ELR (cell line): Measurements from ENCODE around the gene ITGAX.
"Not testable (repeated sequence)": the region's sequence is repeated elsewhere in the genome, so short reads cannot be mapped to it uniquely, and the experiment has no call there.

ENCODE experiments used
- DNase-seq: peaks from one replicate; pipeline ENCODE4 v3.0.0-alpha.2; 2015; ENCODE audit warnings: low read depth

The ITGAX gene

GRCh38 chr16:31354394-31355291 is at the start of gene ITGAX:
Gene ITGAX, plus strand, starts transcription at chr16:31355176. Its CDS starts 79 bp downstream, at chr16:31355255.
- peak; percentile 65 for DNase-seq

GRCh38 chr16:31305219-31305618 is 49.8 kb upstream of the ITGAX start:
- DNase-seq: no peak

GRCh38 chr16:31308381-31308780 is 46.6 kb upstream of the ITGAX start:
- DNase-seq: not testable (repeated sequence)

- no peak for DNase-seq
These were observed 32.5 kb upstream of the ITGAX start for GRCh38 chr16:31322500-31322899.

- DNase-seq: no peak
These were observed 30.9 kb upstream of the ITGAX start for GRCh38 chr16:31323959-31324629.

GRCh38 chr16:31325171-31325570 is 29.8 kb upstream of the ITGAX start:
- DNase-seq: no peak

GRCh38 chr16:31327646-31328225 is 27.2 kb upstream of the ITGAX start:
- no peak for DNase-seq

- no peak for DNase-seq
These were observed 26.5 kb upstream of the ITGAX start for GRCh38 chr16:31328322-31329052.

- no peak for DNase-seq
These were observed 25.1 kb upstream of the ITGAX start for GRCh38 chr16:31329671-31330552.

- DNase-seq: no peak
These were observed 24.5 kb upstream of the ITGAX start for GRCh38 chr16:31330553-31330890.

- no peak for DNase-seq
These were observed 23.7 kb upstream of the ITGAX start for GRCh38 chr16:31331141-31331764.

GRCh38 chr16:31331807-31332301 is 23.1 kb upstream of the ITGAX start:
- DNase-seq: no peak

GRCh38 chr16:31332544-31332943 is 22.4 kb upstream of the ITGAX start:
- no peak for DNase-seq

- peak; percentile 36 for DNase-seq
These were observed 21.0 kb upstream of the ITGAX start for GRCh38 chr16:31333686-31334649.

GRCh38 chr16:31334934-31335333 is 20.0 kb upstream of the ITGAX start:
- DNase-seq: no peak

GRCh38 chr16:31335431-31335830 is 19.5 kb upstream of the ITGAX start:
- DNase-seq: no peak

- not testable (repeated sequence) for DNase-seq
These were observed 16.8 kb upstream of the ITGAX start for GRCh38 chr16:31338166-31338685.

GRCh38 chr16:31344712-31345111 is 10.3 kb upstream of the ITGAX start:
- no peak for DNase-seq

GRCh38 chr16:31347445-31347844 is 7.5 kb upstream of the ITGAX start:
- DNase-seq: no peak
